ENCODE measurements around the gene MVD.

DNA sequence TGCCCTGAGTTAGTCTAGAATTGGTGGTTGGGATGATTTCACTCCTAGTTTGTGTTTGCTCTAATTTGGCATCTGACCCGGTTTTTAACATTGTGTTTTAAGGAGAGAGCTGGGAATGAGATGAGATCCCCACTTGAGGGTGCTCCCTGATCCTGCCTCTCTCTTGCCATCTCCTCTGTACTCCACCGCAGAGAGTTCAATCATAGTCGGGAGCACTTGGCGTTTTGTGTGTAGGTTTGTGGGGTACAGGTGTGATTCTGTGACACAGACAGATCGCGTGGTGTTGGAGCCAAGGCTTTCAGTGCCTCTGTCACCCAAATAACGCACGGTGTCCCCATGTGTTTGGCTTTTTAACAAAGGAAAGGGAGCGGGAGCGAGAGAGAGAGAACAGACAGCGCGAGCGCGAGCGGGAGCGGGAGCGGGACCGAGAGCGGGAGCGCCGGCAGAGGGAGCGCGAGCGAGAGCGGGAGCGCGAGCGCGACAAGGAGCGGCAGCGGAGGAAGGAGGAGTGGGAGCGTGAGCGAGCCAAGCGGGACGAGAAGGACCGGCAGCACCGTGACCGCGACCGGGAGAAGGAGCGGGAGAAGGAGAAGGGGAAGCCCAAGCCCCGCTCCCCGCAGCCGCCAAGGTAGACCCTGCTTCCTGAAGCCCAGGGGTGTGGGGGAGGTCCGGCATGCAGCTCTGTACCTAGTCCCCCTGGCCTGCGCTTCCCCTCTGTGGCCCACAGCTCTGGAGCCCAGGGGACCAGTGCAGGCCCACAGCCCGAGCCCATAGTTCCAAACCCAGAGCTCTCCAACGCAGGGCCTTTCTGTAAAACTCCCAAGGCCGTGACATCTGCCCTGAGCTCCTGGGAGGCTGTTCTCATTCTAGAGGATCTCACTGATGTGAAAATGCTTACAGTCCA is 51.7 kb downstream of the MVD start:
- TF ChIP-seq ZFX (CRISPR knock-in tag; IDR thresholded peaks at IDR 0.05; ENCODE audit: low read depth) = no peak
- no peak for TF ChIP-seq ZNF720 (CRISPR knock-in tag; IDR thresholded peaks at IDR 0.05)
- no peak for TF ChIP-seq DMAP1 (CRISPR knock-in tag; IDR thresholded peaks at IDR 0.05)

All from HepG2 (cell line).